Endometrial microvascular endothelial cells (primary cell): Measurements from ENCODE around the gene DCXR. TPM values are rescaled to one million over a fixed set of nuclear protein-coding genes. Genes with fewer than 3 reads are reported as not detected.
"Not testable (repeated sequence)": the region's sequence is repeated elsewhere in the genome, so short reads cannot be mapped to it uniquely, and the experiment has no call there.

Experiments used
- in situ Hi-C: cut with HindIII; loops from 2 replicates; pipeline ENCODE4 v1.10.0; 2017; ENCODE audit warnings: low sequenced_read_pairs, low pct_unique_long_range_greater_than_20kb; ENCODE audit errors: inconsistent ontology term
- total RNA-seq: library from RNA; depleted of rRNA; stranded (reverse); fragments of >200 nt; gene quantifications from one replicate; pipeline ENCODE4 v1.2.3, GENCODE V29; 2015; ENCODE audit errors: inconsistent ontology term

DCXR gene
- total RNA-seq, 1 donor from 2014 or later, result 133 TPM

DNA sequence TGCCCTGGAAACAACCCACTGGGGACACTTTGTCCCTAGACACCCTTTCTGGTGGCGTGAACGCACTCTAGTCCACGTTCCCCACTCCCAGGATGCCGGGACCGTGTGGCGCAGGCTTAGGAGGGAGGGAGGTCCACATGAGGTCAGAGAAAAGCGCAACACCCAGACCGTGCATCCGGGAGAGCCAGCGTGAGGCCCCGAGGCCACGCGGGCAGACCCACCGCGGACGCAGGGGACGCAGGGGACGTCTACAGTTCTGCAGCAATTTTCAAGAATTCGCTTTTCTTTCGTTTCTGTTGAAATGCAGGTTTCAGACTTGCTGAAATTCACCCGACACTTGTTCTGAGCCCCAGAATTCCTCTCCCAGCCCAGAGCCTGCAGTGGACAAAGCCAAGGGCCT is 9.4 kb upstream of the DCXR start:
- in situ Hi-C loops, result no loop called here

DNA sequence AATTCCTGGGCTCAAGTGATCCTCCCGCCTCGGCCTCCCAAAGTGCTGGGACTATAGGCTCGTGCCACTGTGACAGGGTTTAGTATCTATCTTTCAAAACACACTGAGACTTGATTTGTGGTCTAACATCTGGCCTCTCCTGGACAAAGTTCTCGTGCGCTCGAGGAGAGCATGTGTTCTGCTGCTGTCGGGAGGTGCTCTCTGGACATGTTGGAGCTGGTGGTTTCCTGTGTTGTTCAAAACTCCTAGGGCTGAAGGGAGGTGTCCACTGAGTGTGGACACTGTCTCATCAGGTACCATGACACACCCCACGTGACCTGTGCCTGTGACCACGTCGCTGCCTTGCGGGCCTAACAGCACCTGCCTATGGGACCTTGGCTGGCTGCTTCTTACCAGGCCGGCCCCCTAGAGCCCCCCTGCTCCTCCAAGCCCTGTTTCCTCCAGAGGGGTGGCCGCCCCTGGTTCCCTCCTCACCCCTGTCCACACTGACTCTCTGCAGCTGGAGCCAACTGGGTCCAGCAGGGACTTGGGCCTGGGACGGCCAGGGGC is 8.5 kb upstream of the DCXR start:
- in situ Hi-C loops, result no loop called here

DNA sequence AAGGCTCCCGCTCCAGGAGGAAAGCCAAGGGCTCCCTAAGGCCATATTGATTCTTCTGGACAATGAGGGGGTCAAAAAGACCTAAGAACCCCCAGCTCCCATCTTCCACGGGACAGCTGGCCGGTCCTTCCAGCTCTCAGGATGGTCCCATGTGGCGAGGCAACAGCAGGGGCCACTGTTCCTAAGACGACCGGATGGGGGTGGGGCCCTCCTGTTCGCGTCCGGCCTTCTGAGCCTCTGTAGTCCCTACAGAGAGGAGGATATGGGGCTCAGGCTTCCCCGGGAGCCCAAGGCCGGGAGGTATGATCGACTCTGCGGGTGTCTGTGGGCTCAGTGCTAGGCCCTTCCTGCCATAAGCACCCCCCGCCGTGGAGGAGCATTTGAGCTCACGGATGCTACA is 6.0 kb upstream of the DCXR start:
- in situ Hi-C loops, result no loop called here

DNA sequence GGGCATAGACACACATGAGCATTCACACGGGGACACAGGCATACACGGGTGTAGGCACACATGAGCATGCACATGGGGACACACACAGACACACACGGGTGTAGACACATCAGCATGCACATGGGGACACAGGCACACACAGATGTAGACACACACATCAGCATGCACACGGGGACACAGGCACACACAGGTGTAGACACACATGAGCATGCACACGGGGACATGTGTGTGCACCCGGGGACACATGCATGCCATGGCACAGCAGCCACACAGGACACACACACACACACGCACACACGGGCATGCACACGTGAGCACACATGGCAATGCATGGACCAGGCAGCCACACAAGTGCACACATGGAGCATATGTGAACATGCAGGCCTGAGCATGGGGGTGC is 5.2 kb upstream of the DCXR start:
- in situ Hi-C loops, result no loop called here

DNA sequence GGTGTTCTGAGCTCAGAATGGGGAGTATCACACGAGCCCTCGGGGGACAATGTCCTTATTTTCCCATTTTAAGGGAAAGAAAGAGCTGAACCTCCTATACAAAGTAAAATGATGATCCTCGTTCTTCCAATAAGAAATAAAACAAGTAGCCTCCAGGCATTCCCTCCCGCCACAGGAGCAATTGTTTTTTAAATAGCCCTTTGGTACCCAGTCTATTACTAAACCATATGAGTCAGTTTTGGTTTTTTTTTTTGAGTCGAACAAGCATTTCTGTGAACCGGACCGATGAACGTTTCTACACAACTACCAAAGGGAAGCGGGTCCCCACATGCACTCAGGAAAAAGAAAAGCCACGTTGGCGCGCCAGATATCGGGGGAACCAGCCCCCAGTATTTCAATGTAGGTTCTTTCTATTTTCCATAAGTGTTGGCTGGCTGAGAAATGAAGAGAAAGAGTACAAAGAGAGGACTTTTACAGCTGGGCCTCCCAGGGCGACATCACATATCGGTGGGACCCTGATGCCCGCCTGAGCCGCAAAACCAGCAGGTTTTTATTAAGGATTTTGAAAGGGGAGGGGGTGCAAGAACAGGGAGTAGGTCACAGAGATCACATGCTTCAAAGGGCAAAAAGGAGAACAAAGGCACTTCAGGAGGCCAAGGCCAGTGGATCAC is 3.8 kb upstream of the DCXR start:
- in situ Hi-C loops, result no loop called here

DNA sequence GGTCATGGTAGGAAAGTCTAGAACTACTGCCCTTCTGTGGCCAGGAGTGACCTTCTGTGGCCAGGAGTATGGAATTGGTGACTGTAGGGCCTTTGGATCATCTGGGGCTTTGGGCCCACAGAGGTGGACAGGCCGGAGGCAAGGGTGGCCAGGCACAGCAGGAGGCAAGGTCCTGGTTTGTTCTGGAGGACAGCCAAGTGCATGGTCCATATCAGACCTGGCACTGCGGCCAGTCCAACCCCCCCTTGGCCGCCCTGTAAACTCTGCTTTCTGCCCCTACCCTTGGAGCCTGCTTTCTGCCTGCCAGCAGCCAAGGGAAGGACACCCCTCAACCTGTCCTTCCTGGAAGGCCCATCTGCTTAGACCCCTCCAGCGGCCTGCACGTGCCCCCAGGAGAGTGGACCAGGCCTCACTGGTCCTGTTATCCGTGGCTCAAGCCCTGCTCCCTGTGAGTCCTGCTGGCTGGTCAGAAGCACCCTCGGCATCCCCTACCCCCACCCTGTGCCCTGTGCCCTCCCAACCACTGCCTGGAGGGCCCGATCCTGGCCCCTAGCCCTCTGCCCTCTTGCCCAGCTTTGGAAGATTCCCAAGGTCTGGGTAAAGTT is 2.3 kb upstream of the DCXR start:
- in situ Hi-C loops, result no loop called here

DNA sequence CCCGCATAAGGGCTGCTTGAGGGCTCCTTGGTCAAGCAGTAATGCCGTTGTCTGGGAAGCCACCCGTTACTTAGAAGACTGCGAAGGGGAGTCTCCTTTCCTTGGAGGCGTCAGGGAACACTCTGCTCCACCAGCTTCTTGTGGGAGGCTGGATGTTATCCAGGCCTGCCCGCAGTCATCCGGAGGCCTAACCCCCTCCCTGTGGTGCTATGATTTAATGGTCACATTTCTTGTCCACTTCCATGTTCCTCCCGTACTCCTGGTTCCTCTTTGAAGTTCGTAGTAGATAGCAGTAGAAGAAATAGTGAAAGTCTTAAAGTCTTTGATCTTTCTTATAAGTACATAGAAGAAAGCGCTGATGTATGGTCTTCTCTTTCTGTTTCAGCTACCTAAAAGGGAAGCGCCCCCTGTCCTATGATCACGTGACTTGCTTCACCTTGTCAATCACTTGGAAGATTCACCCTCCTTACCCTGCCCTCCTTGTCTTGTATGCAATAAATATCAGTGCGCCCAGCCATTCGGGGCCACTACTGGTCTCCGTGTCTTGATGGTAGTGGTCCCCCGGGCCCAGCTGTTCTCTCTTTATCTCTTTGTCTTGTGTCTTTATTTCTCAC is 1.4 kb upstream of the DCXR start:
- in situ Hi-C loops, result not testable (repeated sequence)

DNA sequence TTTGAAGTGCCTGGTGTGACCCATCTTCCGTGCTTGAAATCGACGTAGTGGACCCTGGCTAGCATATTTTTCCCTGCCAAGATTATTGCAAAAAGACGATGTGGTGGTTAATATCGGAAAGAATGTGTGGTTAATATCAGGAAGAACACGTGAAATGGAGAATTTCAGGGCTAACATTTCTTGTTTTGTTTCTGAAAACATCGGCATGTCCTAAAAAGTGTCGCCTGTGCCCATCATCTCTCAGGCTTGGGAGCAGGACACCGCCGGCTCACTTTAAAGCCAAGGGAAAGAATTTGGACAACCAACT is 345 bp upstream of the DCXR start:
- in situ Hi-C loops, result no loop called here

DNA sequence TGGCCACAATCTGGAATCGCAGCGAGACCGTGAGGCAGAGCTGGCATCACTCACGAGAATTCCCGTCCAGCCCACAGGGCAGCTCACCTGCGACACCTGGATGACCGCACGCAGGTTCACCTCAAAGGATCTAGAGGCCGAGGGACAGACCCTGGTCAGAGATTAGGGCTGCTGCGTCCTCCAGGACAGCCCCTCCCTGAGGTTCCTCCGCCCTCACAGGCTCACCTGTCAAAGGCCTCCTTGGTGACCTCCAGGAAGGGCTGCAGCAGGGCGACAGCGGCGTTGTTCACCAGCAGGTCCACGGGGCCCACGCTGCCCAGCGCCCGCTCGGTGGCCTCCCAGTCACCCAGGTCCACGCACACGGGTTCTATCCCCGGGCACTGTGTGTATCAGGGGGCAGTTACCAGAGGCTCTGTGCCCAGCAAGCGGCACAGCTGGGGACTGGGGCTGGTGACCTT is 834 bp downstream of the DCXR start:
- in situ Hi-C loops, result no loop called here

DNA sequence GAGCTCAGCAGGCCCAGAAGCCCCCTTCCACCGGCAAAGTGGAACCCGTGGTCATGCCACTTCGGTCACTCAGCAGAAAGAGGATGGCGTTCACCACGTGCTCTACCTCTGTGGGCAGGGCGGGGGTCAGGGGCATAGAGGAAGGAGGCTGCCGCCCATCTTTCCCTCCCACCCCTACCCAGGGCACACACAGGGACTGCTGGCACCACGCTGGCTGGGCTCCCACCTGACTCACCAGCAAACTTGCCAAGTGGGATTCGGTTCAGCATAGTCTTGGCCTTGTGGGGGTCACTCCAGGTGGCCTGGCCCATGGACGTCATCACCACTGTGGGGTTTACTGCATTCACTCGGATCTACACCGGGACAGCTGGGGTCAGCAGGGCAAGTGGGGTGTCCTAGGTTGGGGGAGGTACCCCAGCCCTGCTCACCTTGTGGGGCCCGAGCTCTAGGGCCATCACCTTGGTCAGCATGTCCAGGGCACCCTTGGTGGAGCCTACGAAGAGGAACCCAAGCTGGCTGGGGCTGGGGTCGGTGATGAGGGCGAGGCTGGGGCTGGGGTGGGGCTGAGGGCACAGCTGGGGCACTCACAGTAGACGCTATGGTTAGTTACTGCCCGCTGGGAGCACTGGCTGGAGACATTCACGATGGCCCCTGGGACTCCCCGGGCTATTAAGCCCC is 1.4 kb downstream of the DCXR start:
- in situ Hi-C loops, result no loop called here

DNA sequence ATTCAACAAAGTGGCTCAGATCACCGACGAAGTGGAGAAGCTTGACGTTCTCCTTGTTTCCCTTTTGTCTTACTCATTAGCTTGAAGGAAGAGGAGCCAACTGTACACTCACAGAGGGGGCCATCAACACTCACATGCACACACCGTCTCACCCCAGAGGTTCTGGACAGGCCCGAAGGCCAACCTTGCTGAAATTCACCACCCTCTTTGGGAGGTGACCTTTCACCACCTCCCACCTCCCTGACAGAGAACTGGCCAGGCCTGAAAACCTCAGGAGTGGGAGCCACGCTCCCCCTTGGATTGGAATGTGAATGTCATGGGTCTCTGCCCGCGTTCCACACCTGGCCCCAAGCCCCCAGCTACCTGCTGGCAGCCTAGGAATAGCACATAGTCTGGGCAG is 2.0 kb downstream of the DCXR start:
- in situ Hi-C loops, result no loop called here

DNA sequence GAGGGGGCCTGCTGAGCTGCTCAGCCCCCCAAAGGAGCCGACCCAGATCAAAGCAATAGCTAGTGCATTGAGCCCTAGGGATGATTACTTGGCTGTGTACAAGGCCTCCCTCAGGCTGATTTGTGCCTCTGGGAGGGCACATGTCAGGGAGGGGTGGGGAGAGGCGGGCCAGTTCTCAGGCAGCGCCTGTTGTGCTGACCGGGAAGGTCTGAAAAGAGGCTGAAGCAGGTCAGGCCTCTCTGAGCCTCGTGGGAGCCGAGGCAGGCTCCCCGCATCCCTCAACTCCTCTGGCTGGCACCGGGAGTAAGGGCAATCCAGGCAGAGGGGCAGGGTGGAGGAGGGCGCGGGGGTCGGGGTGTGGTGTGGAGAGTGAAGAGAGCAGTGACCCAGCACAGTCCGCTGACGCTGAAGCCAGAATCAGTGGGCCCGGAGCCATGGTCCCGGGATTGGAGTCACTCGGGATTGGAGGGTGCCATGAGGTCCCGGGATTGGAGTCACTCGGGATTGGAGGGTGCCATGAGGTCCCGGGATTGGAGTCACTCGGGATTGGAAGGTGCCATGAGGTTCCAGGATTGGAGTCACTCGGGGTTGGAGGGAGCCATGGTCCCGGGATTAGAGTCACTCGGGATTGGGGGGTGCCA is 3.0 kb downstream of the DCXR start:
- in situ Hi-C loops, result no loop called here

DNA sequence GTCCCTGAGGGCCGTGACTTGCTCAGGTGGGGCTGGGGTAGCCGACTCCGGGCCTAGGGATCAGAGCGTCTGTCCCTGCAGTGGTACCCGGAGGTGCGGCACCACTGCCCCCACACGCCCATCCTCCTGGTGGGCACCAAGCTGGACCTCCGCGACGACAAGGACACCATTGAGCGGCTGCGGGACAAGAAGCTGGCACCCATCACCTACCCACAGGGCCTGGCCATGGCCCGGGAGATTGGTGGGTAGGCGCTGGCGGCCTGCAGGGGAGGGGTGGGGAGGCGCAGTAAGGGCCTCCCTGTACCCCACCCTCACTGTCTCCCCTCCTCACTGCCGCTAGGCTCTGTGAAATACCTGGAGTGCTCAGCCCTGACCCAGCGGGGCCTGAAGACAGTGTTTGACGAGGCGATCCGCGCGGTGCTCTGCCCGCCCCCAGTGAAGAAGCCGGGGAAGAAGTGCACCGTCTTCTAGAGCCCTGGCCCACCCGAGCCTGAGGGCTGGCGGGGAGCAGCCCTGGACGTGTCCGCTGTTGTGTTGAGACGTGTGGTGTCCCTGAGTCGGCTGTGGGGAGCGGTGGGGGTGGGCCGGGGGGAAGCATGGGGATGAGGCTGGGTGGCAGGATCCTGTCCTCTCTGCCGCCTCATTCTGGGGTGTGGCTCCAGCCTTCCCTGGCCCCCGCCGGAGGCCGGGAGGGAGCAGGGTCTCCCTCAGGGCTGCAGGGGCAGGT is 4.0 kb downstream of the DCXR start:
- in situ Hi-C loops, result no loop called here

DNA sequence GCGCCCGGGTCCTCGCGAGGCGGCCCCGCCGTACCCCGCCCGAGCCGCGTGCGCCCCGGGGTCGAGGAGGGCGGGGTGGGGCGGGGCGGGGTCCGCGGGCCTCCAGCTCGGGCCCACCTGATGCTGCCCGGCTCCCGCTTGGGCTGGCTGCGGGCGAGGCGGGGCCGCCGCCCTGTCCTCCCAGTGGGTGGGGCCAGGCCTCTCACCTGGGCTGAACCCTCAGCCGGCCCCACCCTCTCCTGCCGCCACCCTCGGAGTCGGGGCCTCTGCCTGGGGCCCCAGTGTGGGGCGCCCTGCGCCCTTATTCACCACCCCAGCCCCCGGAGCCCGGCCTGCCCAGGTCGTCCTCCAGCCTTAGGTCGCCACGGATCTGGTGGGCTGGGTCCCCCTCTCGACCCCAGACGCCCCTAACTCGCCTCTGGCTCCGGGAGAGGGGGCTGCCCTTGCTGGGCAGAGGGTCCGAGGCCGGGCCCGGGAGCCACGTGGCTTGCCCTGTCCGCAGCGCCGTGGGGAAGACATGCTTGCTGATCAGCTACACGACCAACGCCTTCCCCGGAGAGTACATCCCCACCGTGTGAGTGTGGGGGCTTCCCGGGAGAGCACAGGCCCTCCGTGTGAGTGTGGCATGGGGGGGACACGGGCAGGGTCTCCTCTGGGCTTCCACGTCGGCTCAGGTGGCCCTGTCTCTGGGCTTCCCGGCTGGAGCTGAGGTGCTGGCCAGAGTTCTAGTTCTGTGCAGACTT is 5.4 kb downstream of the DCXR start:
- in situ Hi-C loops, result no loop called here

DNA sequence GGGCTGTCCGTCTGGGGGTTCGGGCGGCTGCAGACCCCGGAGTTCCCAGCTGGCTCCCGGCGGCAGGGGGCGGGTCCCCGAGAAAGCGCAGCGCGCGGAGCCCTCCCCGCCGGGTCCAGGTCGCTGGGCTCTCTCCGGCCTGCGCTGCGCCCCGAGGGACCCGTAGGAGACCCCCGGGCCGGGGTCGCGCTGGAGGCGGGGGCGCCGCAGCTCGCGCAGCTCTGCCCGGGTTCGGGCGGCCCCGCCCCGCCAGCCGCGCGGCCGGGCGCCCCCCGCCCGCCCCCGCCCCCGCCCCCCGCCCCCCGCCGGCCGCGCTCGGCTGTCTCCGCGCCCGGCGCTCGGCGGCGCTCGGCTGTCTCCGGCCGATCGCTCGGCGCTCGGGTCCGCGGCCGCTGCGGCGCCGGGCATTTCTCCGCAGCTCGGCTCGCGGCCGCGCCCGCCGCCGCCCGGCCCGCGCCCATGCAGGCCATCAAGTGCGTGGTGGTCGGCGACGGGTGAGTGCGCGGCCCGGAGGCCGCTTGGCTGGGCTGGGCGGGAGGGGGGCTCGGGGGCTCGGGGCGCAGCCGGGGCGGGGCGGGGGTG is 6.1 kb downstream of the DCXR start, which contains the start of gene RAC3:
TSS of gene RAC3 (plus strand) at position 376 of the 582 bp plus-strand sequence. CDS start at position 460, 84 bp downstream.
- in situ Hi-C loops, result no loop called here

DNA sequence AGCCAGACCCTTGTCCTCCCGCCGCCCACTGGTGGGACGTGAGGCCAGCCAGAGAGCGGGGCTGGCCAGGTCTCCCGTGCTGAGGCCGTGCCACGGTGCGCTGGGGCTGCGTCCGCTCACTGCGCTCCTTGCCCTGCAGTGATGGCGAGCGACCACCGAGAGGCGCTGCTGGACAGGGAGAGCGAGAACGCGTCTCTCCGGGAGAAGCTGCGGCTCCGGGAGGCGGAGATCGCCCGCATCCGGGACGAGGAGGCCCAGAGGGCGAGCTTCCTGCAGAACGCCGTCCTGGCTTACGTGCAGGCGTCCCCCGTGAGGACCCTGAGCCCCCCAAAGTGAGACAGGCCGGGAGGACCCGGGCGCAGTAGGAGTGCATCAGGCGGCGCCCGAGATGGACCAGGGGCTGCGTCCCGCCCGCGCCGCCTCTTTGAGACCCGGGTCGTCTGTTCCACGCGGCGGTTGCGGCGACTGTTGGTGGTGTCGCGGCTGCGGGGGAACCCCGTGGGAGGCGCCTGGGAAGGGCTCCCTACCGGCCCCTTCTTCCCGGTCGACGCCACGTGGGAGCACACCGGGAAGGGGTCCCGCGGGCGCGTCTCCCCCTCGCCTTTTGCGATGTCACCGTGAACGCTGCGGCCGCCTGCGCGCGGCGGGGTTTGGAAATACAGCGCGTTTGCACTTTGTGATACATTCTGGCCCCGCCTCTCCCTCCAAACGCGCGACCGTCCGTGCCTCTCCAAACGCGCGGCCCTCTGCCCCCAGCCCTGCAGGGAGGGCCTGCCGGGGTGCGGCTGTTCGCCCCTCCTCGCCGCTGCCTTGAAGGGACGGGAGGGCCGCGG is 6.8 kb downstream of the DCXR start:
- in situ Hi-C loops, result no loop called here

DNA sequence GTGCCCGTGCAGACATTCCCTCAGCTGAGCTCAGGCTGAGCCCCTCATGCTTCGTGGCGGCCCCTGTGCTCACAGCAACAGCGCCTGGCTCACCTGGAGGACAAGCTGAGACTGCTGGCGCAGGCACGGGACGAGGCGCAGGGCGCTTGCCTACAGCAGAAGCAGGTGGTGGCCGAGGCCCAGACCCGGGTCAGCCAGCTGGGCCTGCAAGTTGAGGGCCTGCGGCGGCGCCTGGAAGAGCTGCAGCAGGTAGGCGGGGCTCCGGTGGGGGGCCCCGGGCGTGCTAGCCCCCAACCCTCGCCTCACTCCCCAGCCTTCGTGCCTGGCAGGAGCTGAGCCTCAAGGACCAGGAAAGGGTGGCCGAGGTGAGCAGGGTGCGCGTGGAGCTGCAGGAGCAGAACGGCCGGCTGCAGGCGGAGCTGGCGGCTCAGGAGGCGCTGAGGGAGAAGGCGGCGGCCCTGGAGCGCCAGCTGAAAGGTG is 7.5 kb downstream of the DCXR start:
- in situ Hi-C loops, result no loop called here
